C4-2B (cell line): Measurements from ENCODE around the gene PADI4.

Experiments used
- ZFX ChIP-seq: fragments of 450-650 bp; IDR thresholded peaks from 2 replicates; pipeline ENCODE4 v1.6.1; 2017
- TF ChIP-seq, protein P1 (sequence below): fragments of 450-650 bp; conservative IDR thresholded peaks from 2 replicates; pipeline ENCODE4 v1.5.1; 2017; ENCODE audit warnings: mild to moderate bottlenecking

DNA sequence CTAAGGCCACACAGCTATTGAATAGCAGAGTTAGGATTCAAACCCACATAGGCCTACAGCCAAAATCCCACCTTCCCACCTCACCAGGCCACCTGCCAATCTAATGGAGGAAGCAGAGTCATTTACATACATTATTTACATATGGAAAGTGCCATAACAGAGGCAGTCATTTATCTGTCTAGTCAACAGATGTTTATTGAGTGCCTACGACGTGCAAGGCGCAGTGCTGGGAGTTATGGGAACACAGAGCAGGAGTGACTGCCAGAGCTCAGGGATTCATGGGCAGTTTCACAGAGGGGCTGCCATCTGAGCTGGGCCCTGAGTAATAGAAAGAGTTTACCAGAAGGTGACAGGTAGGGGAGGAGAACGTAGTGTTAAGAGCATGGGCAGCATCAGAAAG is 53.7 kb downstream of the PADI4 start:
- TF ChIP-seq, protein P1, sequence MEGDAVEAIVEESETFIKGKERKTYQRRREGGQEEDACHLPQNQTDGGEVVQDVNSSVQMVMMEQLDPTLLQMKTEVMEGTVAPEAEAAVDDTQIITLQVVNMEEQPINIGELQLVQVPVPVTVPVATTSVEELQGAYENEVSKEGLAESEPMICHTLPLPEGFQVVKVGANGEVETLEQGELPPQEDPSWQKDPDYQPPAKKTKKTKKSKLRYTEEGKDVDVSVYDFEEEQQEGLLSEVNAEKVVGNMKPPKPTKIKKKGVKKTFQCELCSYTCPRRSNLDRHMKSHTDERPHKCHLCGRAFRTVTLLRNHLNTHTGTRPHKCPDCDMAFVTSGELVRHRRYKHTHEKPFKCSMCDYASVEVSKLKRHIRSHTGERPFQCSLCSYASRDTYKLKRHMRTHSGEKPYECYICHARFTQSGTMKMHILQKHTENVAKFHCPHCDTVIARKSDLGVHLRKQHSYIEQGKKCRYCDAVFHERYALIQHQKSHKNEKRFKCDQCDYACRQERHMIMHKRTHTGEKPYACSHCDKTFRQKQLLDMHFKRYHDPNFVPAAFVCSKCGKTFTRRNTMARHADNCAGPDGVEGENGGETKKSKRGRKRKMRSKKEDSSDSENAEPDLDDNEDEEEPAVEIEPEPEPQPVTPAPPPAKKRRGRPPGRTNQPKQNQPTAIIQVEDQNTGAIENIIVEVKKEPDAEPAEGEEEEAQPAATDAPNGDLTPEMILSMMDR, result no peak
- TF ChIP-seq ZFX, result no peak
